Neural cell (in vitro differentiated cells): ENCODE data around the gene DNM3. TPM values are rescaled to one million over a fixed set of nuclear protein-coding genes. Genes with fewer than 3 reads are reported as not detected.

ENCODE experiments used
- H2AFZ ChIP-seq: fragments of 200-600, 300-800 bp; sonication (generic), shearing (Covaris generic); 2 replicates; pipeline ENCODE4 v1.6.0; 2014; ENCODE audit warnings: low read depth, mild to moderate bottlenecking, antibody characterized with exemption, low read length, moderate library complexity
- H3F3A ChIP-seq: fragments of 200-600 bp; shearing (Covaris generic); 2 replicates; pipeline ENCODE4 v1.6.1; 2016; ENCODE audit warnings: mild to moderate bottlenecking, moderate library complexity, mixed read lengths, antibody characterized with exemption, low read length; ENCODE audit not compliant: insufficient read depth, poor library complexity, severe bottlenecking
- H3K27ac ChIP-seq: fragments of 200-600, 300-800 bp; sonication (generic), shearing (Covaris generic); 2 replicates; pipeline ENCODE4 v1.5.1; 2014; ENCODE audit warnings: mild to moderate bottlenecking, low read length, moderate library complexity
- H3K27me3 ChIP-seq: fragments of 300-800, 200-600 bp; sonication (generic), shearing (Covaris generic); 2 replicates; pipeline ENCODE4 v1.6.0; 2014; ENCODE audit warnings: mild to moderate bottlenecking, low read depth, low read length, moderate library complexity; ENCODE audit not compliant: insufficient read depth
- H3K36me3 ChIP-seq: fragments of 300-800, 200-600 bp; sonication (generic), shearing (Covaris generic); 2 replicates; pipeline ENCODE4 v1.5.1; 2014; ENCODE audit warnings: mild to moderate bottlenecking, antibody characterized with exemption, low read length, moderate library complexity; ENCODE audit not compliant: insufficient read depth
- H3K4me2 ChIP-seq: fragments of 300-800, 200-600 bp; sonication (generic), shearing (Covaris generic); 2 replicates; pipeline ENCODE4 v1.6.0; 2014; ENCODE audit warnings: mild to moderate bottlenecking, low read length
- H3K4me3 ChIP-seq: fragments of 300-800, 200-600 bp; sonication (generic), shearing (Covaris generic); 2 replicates; pipeline ENCODE4 v1.5.1; 2014; ENCODE audit warnings: mild to moderate bottlenecking, low read length, moderate library complexity
- H3K79me2 ChIP-seq: fragments of 200-600 bp; shearing (Covaris generic); replicated peaks from 2 replicates; pipeline ENCODE4 v1.6.0; 2014; ENCODE audit warnings: mild to moderate bottlenecking, low read length, moderate library complexity; ENCODE audit not compliant: insufficient read depth
- H3K9ac ChIP-seq: fragments of 300-800, 200-600 bp; sonication (generic), shearing (Covaris generic); 2 replicates; pipeline ENCODE4 v1.6.1; 2016; ENCODE audit warnings: mild to moderate bottlenecking, low read length, mixed read lengths
- H3K9me2 ChIP-seq: fragments of 200-600 bp; shearing (Covaris generic); 2 replicates; pipeline ENCODE4 v1.6.1; 2016; ENCODE audit warnings: mild to moderate bottlenecking, low read length, mixed read lengths; ENCODE audit not compliant: insufficient read depth
- H3K9me3 ChIP-seq: fragments of 200-600, 300-800 bp; sonication (generic), shearing (Covaris generic); 2 replicates; pipeline ENCODE4 v1.6.1; 2016; ENCODE audit warnings: mild to moderate bottlenecking, mixed run types, low read length, moderate library complexity, mixed read lengths
- H4K20me1 ChIP-seq: fragments of 200-600 bp; shearing (Covaris generic); 2 replicates; pipeline ENCODE4 v1.6.1; 2016; ENCODE audit warnings: mild to moderate bottlenecking, mixed run types; ENCODE audit not compliant: insufficient read depth
- CTCF ChIP-seq: fragments of 450-650 bp; IDR thresholded peaks from 2 replicates; pipeline ENCODE4 v1.5.1; 2014; ENCODE audit warnings: antibody characterized with exemption, mild to moderate bottlenecking, moderate library complexity; ENCODE audit not compliant: poor library complexity, severe bottlenecking
- EP300 ChIP-seq: fragments of 450-650 bp; conservative IDR thresholded peaks from 2 replicates; pipeline ENCODE4 v1.6.1; 2014; ENCODE audit warnings: antibody characterized with exemption, mild to moderate bottlenecking, moderate library complexity; ENCODE audit not compliant: poor library complexity, severe bottlenecking
- EZH2 ChIP-seq: fragments of 200-600, 300-800 bp; shearing (Covaris generic), sonication (generic); IDR thresholded peaks from 2 replicates; pipeline ENCODE4 v1.6.1; 2014; ENCODE audit warnings: antibody characterized with exemption, low read length, borderline replicate concordance, mild to moderate bottlenecking; ENCODE audit not compliant: insufficient read depth, poor library complexity, severe bottlenecking
- MXI1 ChIP-seq: fragments of 450-650 bp; conservative IDR thresholded peaks from 2 replicates; pipeline ENCODE4 v1.6.1; 2014; ENCODE audit warnings: antibody characterized with exemption, mild to moderate bottlenecking; ENCODE audit not compliant: poor library complexity, severe bottlenecking
- POLR2AphosphoS5 ChIP-seq: IDR thresholded peaks from 2 replicates; pipeline ENCODE4 v1.6.1; 2012
- RAD21 ChIP-seq: fragments of 450-650 bp; conservative IDR thresholded peaks from 2 replicates; pipeline ENCODE4 v1.6.1; 2014; ENCODE audit warnings: antibody characterized with exemption, mild to moderate bottlenecking, moderate library complexity
- REST ChIP-seq: IDR thresholded peaks from 2 replicates; pipeline ENCODE4 v1.6.1; 2012; ENCODE audit warnings: borderline replicate concordance
- SMC3 ChIP-seq: fragments of 450-650 bp; conservative IDR thresholded peaks from 2 replicates; pipeline ENCODE4 v1.6.1; 2014; ENCODE audit warnings: antibody characterized with exemption, mild to moderate bottlenecking, moderate library complexity; ENCODE audit not compliant: poor library complexity
- TAF1 ChIP-seq: IDR thresholded peaks from 2 replicates; pipeline ENCODE4 v1.6.1; 2012; ENCODE audit warnings: low read depth
- polyA plus RNA-seq: library from polyadenylated mRNA; depleted of rRNA; stranded (reverse); fragments of >200 nt; gene quantifications from 2 replicates; pipeline ENCODE4 v1.2.3, GENCODE V29; 2014

The DNM3 gene
- polyA plus RNA-seq, 1 donor from 2014 or later = 37.1 TPM

GRCh38 chr1:171858696-171859095 is 17.4 kb downstream of the DNM3 start:
- TF ChIP-seq CTCF (no peak), TAF1 (no peak), REST (no peak), EZH2 (no peak), SMC3 (no peak), MXI1 (no peak), RAD21 (no peak), EP300 (no peak), POLR2AphosphoS5 (no peak)
- peaks cover 5% of the 10 kb centered on the region for H3K36me3 ChIP-seq
- no peak overlapping the region for H3K4me2 ChIP-seq
- no peaks in the 10 kb centered on the region for H3F3A ChIP-seq
- H2AFZ ChIP-seq = no peak overlapping the region
- no peaks in the 10 kb centered on the region for H3K9me2 ChIP-seq
- no peaks in the 10 kb centered on the region for H3K79me2 ChIP-seq
- no peaks in the 10 kb centered on the region for H3K9me3 ChIP-seq
- no peak overlapping the region for H3K27ac ChIP-seq
- no peak overlapping the region for H3K4me3 ChIP-seq
- H3K9ac ChIP-seq = no peak overlapping the region
- no peaks in the 10 kb centered on the region for H4K20me1 ChIP-seq
- no peaks in the 10 kb centered on the region for H3K27me3 ChIP-seq

GRCh38 chr1:171860696-171861095 is 19.4 kb downstream of the DNM3 start:
- H2AFZ ChIP-seq = no peak overlapping the region
- H3K9me2 ChIP-seq = no peaks in the 10 kb centered on the region

More at GRCh38 chr1:171860696-171861095, 19.4 kb downstream of the DNM3 start:
- Histone ChIP-seq H4K20me1 (no peaks in the 10 kb centered on the region), H3K79me2 (no peaks in the 10 kb centered on the region), H3K4me2 (no peak overlapping the region), H3K4me3 (no peak overlapping the region), H3K27ac (no peak overlapping the region), H3K9ac (no peak overlapping the region), H3K27me3 (no peaks in the 10 kb centered on the region), H3F3A (no peaks in the 10 kb centered on the region), H3K36me3 (peaks cover 5% of the 10 kb centered on the region), H3K9me3 (no peaks in the 10 kb centered on the region)
- TF ChIP-seq REST (no peak), CTCF (no peak)
